Measurements from ENCODE around the gene ALG1. TPM values are rescaled to one million over a fixed set of nuclear protein-coding genes. Genes with fewer than 3 reads are reported as not detected.

Gene ALG1
- total and polyA plus RNA-seq, 2 donors (not counting 3 experiments of a cell fraction or from before 2014, with no cell fraction given), result 33.7 to 46.0 TPM

DNA sequence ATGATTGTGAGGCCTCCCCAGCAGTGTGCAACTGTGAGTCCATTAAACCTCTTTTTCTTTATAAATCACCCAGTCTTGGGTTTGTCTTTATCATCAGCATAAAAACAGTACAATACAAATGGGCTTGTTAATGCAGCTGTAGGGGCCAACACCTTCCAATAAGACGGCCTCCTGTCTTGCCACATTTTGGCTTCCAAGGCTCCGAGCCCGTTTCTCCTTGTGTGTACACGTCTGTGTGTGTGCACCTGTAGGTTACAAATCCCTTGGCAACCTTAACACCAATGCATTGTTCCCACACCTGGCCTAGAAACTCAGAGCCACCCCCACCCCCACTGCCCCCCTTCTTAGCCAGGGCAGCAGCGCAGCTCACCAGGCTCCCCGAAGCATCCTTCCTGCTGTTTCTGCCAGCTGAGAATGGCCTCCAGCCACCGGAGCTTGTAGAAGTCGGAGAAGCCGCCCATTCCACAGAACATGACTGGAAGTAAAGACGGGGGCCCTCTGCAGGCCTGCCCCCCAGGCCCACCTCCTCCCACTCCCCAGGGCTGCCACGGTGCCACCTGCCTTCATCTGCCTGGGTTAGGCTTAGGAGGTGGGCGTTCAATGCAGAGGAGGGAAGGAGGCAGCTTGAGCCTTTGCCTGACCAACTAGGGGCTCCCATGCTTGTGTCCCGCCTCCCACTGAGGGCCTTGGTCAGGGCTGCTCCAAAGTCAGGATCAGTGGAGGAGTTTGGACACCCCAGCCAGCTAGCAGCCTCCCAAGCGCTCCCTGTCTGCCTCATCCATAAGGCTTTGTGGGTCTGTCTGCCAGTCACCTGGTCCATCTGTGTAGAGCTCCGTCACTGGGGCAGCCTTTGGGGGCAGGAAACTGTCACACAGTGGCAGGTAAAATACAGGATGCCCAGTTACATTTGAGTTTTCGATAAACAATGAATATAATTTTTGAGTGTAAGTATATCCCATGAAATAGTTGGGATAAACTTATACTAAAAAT, 16.5 kb upstream of the ALG1 start:
- intact Hi-C loops (cut with micrococcal nuclease), result no loop called here
- no peak overlapping the region for H3K4me3 ChIP-seq (replicated peaks in 1 of 3; ENCODE audit: insufficient read depth in 1 of 3, low read depth in 1 of 3, low read length in 3 of 3)
- FAIRE-seq (no peak), DNase-seq (ENCODE audit: low read depth, low spot score) (no peak)
- H3K4me1 ChIP-seq (ENCODE audit: control insufficient read depth, extremely low read depth, insufficient read depth, low read length), result no peaks in the 10 kb centered on the region
- no peak overlapping the region for H3K9ac ChIP-seq (replicated peaks; ENCODE audit: extremely low read depth, insufficient read depth, low read length)
- POLR2A ChIA-PET, result no interaction called here
- no peak for TF ChIP-seq POLR2AphosphoS5 (IDR thresholded peaks at IDR 0.05; ENCODE audit: insufficient read depth, low read depth, low read length)
- no peak for TF ChIP-seq FOS (IDR thresholded peaks at IDR 0.05; ENCODE audit: borderline replicate concordance, insufficient read depth, low read length)
- no peak for TF ChIP-seq POLR2A (IDR thresholded peaks at IDR 0.05; ENCODE audit: low read depth, low read length)
- TF ChIP-seq EZH2 (IDR thresholded peaks at IDR 0.05; ENCODE audit: borderline replicate concordance, low read depth, low read length, severe bottlenecking), result no peak
- no peak for TF ChIP-seq JUN (IDR thresholded peaks at IDR 0.05; ENCODE audit: borderline replicate concordance, insufficient read depth, insufficient read length, low read depth)
- TF ChIP-seq, protein P1, sequence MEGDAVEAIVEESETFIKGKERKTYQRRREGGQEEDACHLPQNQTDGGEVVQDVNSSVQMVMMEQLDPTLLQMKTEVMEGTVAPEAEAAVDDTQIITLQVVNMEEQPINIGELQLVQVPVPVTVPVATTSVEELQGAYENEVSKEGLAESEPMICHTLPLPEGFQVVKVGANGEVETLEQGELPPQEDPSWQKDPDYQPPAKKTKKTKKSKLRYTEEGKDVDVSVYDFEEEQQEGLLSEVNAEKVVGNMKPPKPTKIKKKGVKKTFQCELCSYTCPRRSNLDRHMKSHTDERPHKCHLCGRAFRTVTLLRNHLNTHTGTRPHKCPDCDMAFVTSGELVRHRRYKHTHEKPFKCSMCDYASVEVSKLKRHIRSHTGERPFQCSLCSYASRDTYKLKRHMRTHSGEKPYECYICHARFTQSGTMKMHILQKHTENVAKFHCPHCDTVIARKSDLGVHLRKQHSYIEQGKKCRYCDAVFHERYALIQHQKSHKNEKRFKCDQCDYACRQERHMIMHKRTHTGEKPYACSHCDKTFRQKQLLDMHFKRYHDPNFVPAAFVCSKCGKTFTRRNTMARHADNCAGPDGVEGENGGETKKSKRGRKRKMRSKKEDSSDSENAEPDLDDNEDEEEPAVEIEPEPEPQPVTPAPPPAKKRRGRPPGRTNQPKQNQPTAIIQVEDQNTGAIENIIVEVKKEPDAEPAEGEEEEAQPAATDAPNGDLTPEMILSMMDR (IDR thresholded peaks at IDR 0.05; ENCODE audit: extremely low read depth in 1 of 2, insufficient read depth in 1 of 2, low read depth in 1 of 2, low read length in 2 of 2), result no peak
- no peak overlapping the region for H3K4me2 ChIP-seq (ENCODE audit: insufficient read depth, low read length)
- H3K36me3 ChIP-seq (ENCODE audit: control insufficient read depth in 2 of 2, extremely low read depth in 1 of 2, insufficient read depth in 2 of 2, low read length in 2 of 2), result no peaks in the 10 kb centered on the region
- H3K27me3 ChIP-seq (ENCODE audit: control insufficient read depth in 2 of 2, insufficient read depth in 2 of 2, low read length in 2 of 2), result no peaks in the 10 kb centered on the region
- no peaks in the 10 kb centered on the region for H3K9me1 ChIP-seq (replicated peaks; ENCODE audit: control insufficient read depth, extremely low read depth, insufficient read depth, low read length)
- H4K20me1 ChIP-seq (replicated peaks; ENCODE audit: control insufficient read depth, extremely low read depth, insufficient read depth, low read length), result no peaks in the 10 kb centered on the region
- CTCF ChIA-PET, result interaction anchor here (1.5 to 2.1 kb wide), 2 partner anchors 37 to 1588 kb away, joined by 6 read pairs; no protein-coding TSS in a partner anchor
- H3K27ac ChIP-seq (ENCODE audit: insufficient read depth, low read depth, low read length), result no peak overlapping the region
- H2AFZ ChIP-seq (ENCODE audit: low read depth, low read length), result no peak overlapping the region
- no peaks in the 10 kb centered on the region for H3K79me2 ChIP-seq (ENCODE audit: control insufficient read depth, insufficient read depth, low read length)
- dilution Hi-C loops (cut with MboI; ENCODE audit: extremely low pct_ligation_motif_present, low sequenced_read_pairs), result no loop called here
- H3K9me3 ChIP-seq (replicated peaks; ENCODE audit: control insufficient read depth, insufficient read depth, low read length), result no peaks in the 10 kb centered on the region
- BruUV-seq (replicated peaks), result no TSS peak
